ENCODE measurements around the gene CPT1B.
A peak's percentile ranks its signal among the peaks of the same experiment; 100 is the strongest.

CPT1B gene

GRCh38 chr22:50581950-50582492 is 3.8 kb upstream of the CPT1B start:
- H3K27ac ChIP-seq = peak overlapping the region; percentile 93
- CTCF ChIA-PET = no interaction called here
- no peak for TF ChIP-seq CTCF (conservative IDR thresholded peaks at IDR 0.05; ENCODE audit: low read depth)
- POLR2A ChIA-PET (ENCODE audit: low non-redundant PET) = interaction anchor here (1.0 kb wide), 1 partner anchor 52 kb away, joined by 4 read pairs; the partner anchor contains the start of gene TYMP
- no peak for DNase-seq (ENCODE audit: low spot score)

- peak overlapping the region; percentile 93 for H3K27ac ChIP-seq
- no peak for TF ChIP-seq CTCF (conservative IDR thresholded peaks at IDR 0.05; ENCODE audit: low read depth)
- no peak for DNase-seq (ENCODE audit: low spot score)
- POLR2A ChIA-PET (ENCODE audit: low non-redundant PET) = no interaction called here
- CTCF ChIA-PET = no interaction called here
Observed at GRCh38 chr22:50581031-50581949, 3.1 kb upstream of the CPT1B start.

- ChIA-PET CTCF (no interaction called here), POLR2A (ENCODE audit: low non-redundant PET) (no interaction called here)
- TF ChIP-seq CTCF (conservative IDR thresholded peaks at IDR 0.05; ENCODE audit: low read depth) = no peak
- DNase-seq (ENCODE audit: low spot score) = no peak
- peak overlapping the region; percentile 93 for H3K27ac ChIP-seq
Observed at GRCh38 chr22:50579752-50580151, 1.5 kb upstream of the CPT1B start.

GRCh38 chr22:50578776-50579310 is 616 bp upstream of the CPT1B start:
- TF ChIP-seq CTCF (conservative IDR thresholded peaks at IDR 0.05; ENCODE audit: low read depth) = no peak
- DNase-seq (ENCODE audit: low spot score) = no peak
- ChIA-PET POLR2A (ENCODE audit: low non-redundant PET) (no interaction called here), CTCF (no interaction called here)
- peak overlapping the region; percentile 93 for H3K27ac ChIP-seq

- no peak for TF ChIP-seq CTCF (conservative IDR thresholded peaks at IDR 0.05; ENCODE audit: low read depth)
- H3K27ac ChIP-seq = no peak overlapping the region
- CTCF ChIA-PET = interaction anchor here (1.0 to 1.9 kb wide), 3 partner anchors 15 to 116 kb away, joined by 3 to 6 read pairs (median 3); partner anchors contain the start of gene SYCE3
- DNase-seq (ENCODE audit: low spot score) = no peak
- POLR2A ChIA-PET (ENCODE audit: low non-redundant PET) = no interaction called here
Observed at GRCh38 chr22:50577697-50577986, 585 bp downstream of the CPT1B start.

GRCh38 chr22:50576806-50577696 is 1.2 kb downstream of the CPT1B start:
- DNase-seq (ENCODE audit: low spot score) = no peak
- CTCF ChIA-PET = interaction anchor here (1.0 to 1.9 kb wide), 3 partner anchors 14 to 116 kb away, joined by 3 to 6 read pairs (median 3); partner anchors contain the start of gene SYCE3
- POLR2A ChIA-PET (ENCODE audit: low non-redundant PET) = no interaction called here
- no peak for TF ChIP-seq CTCF (conservative IDR thresholded peaks at IDR 0.05; ENCODE audit: low read depth)
- H3K27ac ChIP-seq = no peak overlapping the region; the same call in 1 of the 2 replicates

Data from RWPE1 (cell line).